ENCODE data around the gene KIF26A.

The KIF26A gene

GRCh38 chr14:104179126-104179525 is 40.7 kb downstream of the KIF26A start:
- H3K4me3 ChIP-seq (ENCODE audit: low read depth, low read length), result no peak overlapping the region
- TF ChIP-seq CTCF (IDR thresholded peaks at IDR 0.05; ENCODE audit: low read depth, low read length), result no peak
- TF ChIP-seq MYC (IDR thresholded peaks at IDR 0.05; ENCODE audit: low read depth, low read length), result no peak
- no peak for TF ChIP-seq MAX (IDR thresholded peaks at IDR 0.05; ENCODE audit: low read depth, low read length)
- TF ChIP-seq POLR2A (IDR thresholded peaks at IDR 0.05; ENCODE audit: extremely low read depth, insufficient read length), result no peak
- no peak for DNase-seq (ENCODE audit: low read depth)

- no peak for DNase-seq (ENCODE audit: low read depth)
- no peak overlapping the region for H3K4me3 ChIP-seq (ENCODE audit: low read depth, low read length)
- no peak for TF ChIP-seq MAX (IDR thresholded peaks at IDR 0.05; ENCODE audit: low read depth, low read length)
- no peak for TF ChIP-seq MYC (IDR thresholded peaks at IDR 0.05; ENCODE audit: low read depth, low read length)
- TF ChIP-seq POLR2A (IDR thresholded peaks at IDR 0.05; ENCODE audit: extremely low read depth, insufficient read length), result no peak
- TF ChIP-seq CTCF (IDR thresholded peaks at IDR 0.05; ENCODE audit: low read depth, low read length), result no peak
Measured at GRCh38 chr14:104179564-104180129, 41.3 kb downstream of the KIF26A start.

- H3K4me3 ChIP-seq (ENCODE audit: low read depth, low read length), result no peak overlapping the region
- TF ChIP-seq MAX (IDR thresholded peaks at IDR 0.05; ENCODE audit: low read depth, low read length) (no peak), MYC (IDR thresholded peaks at IDR 0.05; ENCODE audit: low read depth, low read length) (no peak), CTCF (IDR thresholded peaks at IDR 0.05; ENCODE audit: low read depth, low read length) (no peak)
- DNase-seq (ENCODE audit: low read depth), result no peak
Measured at GRCh38 chr14:104180561-104181165, 42.3 kb downstream of the KIF26A start.

GRCh38 chr14:104181761-104182530 is 43.6 kb downstream of the KIF26A start:
- no peak for DNase-seq (ENCODE audit: low read depth)
- TF ChIP-seq MYC (IDR thresholded peaks at IDR 0.05; ENCODE audit: low read depth, low read length) (no peak), POLR2A (IDR thresholded peaks at IDR 0.05; ENCODE audit: extremely low read depth, insufficient read length) (no peak)
- H3K4me3 ChIP-seq (ENCODE audit: low read depth, low read length), result no peak overlapping the region

GRCh38 chr14:104182857-104183425 is 44.6 kb downstream of the KIF26A start:
- H3K4me3 ChIP-seq (ENCODE audit: low read depth, low read length), result no peak overlapping the region
- DNase-seq (ENCODE audit: low read depth), result no peak
- no peak for TF ChIP-seq MYC (IDR thresholded peaks at IDR 0.05; ENCODE audit: low read depth, low read length)
- no peak for TF ChIP-seq POLR2A (IDR thresholded peaks at IDR 0.05; ENCODE audit: extremely low read depth, insufficient read length)
- TF ChIP-seq MAX (IDR thresholded peaks at IDR 0.05; ENCODE audit: low read depth, low read length), result no peak
- TF ChIP-seq CTCF (IDR thresholded peaks at IDR 0.05; ENCODE audit: low read depth, low read length), result no peak

GRCh38 chr14:104183796-104184195 is 45.4 kb downstream of the KIF26A start:
- no peak overlapping the region for H3K4me3 ChIP-seq (ENCODE audit: low read depth, low read length)
- DNase-seq (ENCODE audit: low read depth), result no peak
- no peak for TF ChIP-seq MAX (IDR thresholded peaks at IDR 0.05; ENCODE audit: low read depth, low read length)
- TF ChIP-seq MYC (IDR thresholded peaks at IDR 0.05; ENCODE audit: low read depth, low read length), result no peak
- no peak for TF ChIP-seq CTCF (IDR thresholded peaks at IDR 0.05; ENCODE audit: low read depth, low read length)
- no peak for TF ChIP-seq POLR2A (IDR thresholded peaks at IDR 0.05; ENCODE audit: extremely low read depth, insufficient read length)
